ENCODE measurements around the gene SIDT2.
A peak's percentile ranks its signal among the peaks of the same experiment; 100 is the strongest.
"Not testable (repeated sequence)": the region's sequence is repeated elsewhere in the genome, so short reads cannot be mapped to it uniquely, and the experiment has no call there.

Gene SIDT2

DNA sequence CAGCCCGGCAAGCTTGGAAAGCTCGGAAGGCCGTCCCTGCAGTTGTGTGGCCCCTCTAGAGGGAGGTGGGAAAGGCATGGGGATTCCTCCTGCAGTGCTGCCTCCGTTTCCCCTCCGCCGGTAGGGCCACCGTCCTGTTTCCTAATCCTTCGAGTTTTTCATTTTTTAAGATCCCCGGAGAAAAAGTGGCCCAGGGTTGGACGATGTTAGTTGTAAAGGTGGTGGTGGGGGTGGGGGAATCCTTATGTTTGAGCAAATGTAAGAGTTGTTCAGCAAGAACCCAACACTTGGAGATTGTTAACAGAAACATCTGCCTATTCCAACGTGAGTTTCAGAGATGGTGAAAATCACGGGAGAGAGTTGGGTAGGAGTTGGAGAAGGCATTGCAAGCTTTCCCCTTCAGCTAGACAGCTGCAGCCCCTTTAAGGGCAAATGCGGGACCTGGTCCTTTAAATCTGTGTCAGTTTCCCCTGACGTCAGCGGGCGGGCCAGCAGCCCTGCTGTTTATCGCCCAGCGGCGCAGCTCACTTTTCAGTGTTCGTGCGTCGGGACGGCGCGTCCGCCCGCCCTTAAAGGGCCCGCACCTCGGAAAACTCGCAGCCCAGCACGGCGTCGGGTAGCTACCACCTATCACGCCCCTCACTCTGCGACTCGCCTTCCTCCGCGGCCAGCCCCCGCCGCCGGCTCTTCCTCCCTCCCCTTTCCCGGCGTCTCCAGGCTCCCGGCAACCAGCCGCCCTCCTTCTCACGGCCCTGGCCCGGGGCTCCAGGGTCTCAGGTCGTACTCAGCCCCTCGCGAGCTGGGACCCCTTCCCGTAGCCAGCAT is at the start of gene SIDT2:
SIDT2 (plus strand) TSS at position 534 of the 825 bp plus-strand sequence. CDS start 521 bp downstream, outside the sequence.
- peak; percentile 74 for DNase-seq

GRCh38 chr11:117130396-117130795 is 48.1 kb upstream of the SIDT2 start:
- not testable (repeated sequence) for DNase-seq

GRCh38 chr11:117130879-117131278 is 47.7 kb upstream of the SIDT2 start:
- no peak for DNase-seq

DNA sequence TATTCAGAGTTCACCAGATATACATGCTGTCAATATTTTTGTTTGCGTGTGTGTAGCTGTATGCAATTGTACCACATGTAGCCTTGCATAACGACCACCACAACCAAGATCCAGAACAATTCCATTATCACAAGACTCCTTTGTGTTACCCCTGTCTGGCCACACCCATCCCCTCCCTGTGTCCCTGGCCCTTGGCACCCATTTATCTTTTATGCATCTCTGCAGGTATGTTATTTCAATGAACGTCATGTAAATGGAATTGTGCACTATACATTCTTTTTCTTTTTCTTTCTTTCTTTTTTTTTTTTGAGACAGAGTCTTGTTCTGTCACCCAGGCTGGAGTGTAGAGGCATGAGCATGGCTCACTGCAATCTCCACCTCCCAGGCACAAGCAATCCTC is 44.1 kb upstream of the SIDT2 start:
- no peak for DNase-seq

DNA sequence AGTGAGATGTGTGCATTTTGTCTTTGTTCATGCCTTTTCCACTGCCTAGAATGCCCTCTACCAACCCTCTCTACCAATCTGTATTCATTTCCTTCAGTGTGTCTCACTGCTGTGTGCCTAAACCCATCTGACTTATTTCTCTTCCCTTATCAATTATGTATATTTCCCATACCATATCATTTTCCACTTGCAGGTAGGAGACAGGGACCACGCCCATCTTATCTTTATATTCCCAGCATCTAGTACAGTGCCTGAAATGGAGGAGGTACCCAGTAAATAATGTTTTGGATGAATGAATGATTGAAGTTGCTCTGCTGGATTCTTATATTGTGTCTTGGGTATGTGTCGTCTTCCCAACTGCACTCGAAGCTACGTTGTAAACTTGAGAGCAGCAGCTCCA is 43.6 kb upstream of the SIDT2 start:
- DNase-seq = not testable (repeated sequence)

DNA sequence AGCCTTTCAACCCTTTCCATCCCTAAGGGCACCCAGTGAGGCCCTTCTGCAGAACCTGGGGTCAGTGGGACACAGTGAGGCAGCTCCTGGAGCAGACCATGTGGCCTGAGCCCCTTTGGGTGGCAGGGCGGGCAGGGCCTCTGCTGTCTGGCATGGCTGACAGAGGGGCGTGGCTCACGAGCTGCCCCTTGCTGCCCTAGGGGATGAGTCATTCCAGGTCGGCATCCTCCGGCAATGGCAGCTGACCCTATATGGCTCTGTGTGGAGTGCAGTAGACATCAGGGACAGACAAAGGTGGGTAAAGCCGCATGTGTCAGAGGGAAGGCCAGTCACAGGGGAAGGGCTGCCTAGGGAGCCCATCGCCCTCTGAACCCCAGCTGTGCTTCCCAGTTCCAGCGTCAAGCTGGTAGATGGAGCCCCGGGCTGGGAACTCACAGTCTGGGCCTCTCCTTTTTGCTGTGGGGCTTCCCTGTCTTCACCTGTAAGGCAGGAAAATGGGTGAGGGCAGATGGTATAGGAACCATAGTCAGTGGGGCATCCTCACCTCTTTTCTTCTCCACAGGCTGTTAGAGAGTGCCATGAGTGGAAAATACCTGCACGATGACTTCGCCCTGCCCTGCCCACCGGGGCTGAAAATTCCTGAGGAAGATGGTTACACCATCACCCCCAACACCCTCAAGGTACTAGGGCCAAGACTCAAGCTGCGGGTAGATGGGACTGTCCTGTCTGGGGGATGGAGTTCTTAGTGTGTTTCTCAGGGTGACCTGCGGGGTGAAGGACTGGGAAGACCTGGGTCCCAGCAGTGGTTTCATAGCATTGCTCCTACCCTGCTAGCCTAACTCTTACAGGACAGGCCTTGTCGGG is 41.1 kb upstream of the SIDT2 start:
- DNase-seq = not testable (repeated sequence)

GRCh38 chr11:117143390-117143789 is 35.2 kb upstream of the SIDT2 start:
- DNase-seq = no peak

GRCh38 chr11:117143871-117144476 is 34.6 kb upstream of the SIDT2 start, which contains the start of gene PAFAH1B2:
TSS of gene PAFAH1B2 (plus strand) at chr11:117144287. CDS start at chr11:117152448, 8,161 bp downstream.
- peak; percentile 77 for DNase-seq

GRCh38 chr11:117144477-117145392 is 33.8 kb upstream of the SIDT2 start:
- no peak for DNase-seq

GRCh38 chr11:117145393-117145761 is 33.2 kb upstream of the SIDT2 start:
- DNase-seq = no peak

DNA sequence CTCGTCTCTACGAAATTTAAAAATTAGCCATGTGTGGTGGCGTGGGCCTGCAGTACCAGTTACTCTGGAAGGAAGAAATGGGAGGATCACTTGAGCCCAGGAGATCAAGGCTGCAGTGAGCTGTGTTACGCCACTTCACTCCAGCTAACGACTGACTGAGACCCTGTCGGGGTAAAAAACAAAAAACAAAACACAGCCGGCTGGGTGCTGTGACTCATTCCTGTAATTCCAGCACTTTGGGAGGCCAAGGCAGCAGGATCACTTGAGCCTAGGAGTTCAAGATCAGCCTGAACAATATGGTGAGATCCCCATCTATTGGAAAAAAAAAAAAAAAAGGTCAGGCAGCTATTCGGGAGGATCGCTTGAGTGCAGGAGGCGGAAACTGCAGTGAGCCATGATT is 32.0 kb upstream of the SIDT2 start:
- DNase-seq = no peak

DNA sequence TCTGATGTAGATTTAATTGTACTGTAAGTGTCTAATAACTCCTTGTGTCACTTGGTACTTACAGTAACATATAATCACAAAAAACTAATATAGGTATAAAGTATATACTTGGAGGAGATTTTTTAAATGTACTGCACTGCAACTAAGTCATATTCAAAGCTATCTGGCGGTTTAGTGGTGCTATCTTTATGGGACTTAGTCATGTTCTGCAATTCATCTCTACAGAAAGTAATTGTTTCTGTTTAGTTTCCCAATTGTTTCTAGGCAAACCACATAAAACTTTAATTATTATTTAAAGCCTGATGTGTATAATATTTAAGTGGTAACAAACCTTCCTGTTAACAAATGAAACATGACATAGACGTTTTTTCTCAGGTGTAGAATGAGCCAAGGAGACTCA is 26.5 kb upstream of the SIDT2 start:
- DNase-seq = no peak

DNA sequence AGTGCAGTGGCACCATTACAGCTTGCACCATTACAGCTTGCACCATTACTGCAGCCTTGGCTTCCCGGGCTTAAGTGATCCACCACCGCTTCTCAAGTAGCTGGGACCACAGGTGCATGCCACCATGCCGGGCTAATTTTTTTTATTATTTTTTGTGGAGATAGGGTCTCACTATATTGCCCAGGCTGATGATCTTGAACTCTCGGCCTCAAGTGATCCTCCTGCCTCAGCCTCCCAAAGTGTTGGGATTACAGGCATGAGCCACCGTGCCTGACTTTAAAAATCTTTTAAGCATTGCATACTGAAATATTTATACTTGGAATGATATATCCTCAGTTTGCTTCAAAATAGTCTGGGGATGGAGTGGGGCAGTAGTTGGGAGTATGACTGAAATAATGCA is 24.1 kb upstream of the SIDT2 start:
- DNase-seq = no peak

- DNase-seq = no peak
Observed at GRCh38 chr11:117157507-117157906, 21.0 kb upstream of the SIDT2 start.

DNA sequence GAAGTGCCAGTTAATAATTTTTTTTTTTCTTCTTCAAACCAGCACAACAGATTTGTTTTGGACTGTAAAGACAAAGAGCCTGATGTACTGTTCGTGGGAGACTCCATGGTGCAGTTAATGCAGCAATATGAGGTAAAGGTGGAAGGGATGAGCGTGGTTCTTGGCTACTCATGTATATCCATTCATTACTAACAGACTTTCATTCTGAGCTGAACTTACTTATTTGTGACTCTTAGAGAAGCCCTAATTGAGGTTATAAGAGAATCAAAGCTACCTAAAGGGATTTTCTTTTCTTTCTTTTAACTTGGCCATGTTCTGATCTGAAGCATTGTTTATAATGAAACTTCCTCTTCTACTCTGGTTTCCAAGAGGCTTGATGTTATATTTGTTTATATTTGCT is 18.7 kb upstream of the SIDT2 start:
- no peak for DNase-seq

GRCh38 chr11:117160826-117161225 is 17.7 kb upstream of the SIDT2 start:
- no peak for DNase-seq

GRCh38 chr11:117166491-117166890 is 12.1 kb upstream of the SIDT2 start:
- no peak for DNase-seq

DNA sequence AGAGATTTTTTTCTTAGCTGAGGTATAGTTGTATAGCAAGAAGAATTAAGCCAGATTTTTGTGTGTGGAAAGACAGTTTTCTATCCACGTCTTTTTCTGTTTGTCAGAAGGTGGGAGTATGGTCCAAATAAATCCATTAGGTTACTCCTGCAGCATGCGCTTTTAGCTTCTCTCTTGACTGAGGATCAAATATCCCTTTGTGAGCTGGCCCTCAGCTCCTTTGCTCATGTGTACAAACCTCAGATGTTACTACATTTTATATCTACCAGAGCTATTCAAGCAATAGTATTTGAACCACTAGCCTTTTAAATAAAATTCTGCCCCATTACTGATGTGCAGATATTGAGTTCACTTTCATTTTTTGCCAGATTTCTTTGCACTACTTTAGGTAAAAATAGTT is 8.8 kb upstream of the SIDT2 start:
- DNase-seq = no peak

DNA sequence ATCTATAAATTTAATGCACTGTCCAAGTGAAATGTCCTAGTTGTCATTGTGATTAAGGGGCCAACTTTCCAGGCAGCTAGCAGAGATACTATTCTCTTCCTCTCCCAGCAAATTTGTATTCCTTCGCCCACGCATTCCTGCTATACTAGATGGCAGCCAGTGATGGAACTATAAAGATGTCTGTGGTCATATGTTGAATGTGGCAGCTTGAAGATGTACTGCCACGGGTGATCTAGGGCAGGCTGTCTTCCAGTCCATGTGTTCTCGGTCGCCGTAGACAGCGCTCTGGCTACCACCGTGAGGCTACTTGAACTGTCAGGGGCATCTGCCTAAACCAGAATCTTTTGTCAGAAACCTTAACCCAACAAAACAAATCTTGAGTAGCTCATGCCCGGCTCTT is 8.3 kb upstream of the SIDT2 start:
- no peak for DNase-seq

GRCh38 chr11:117171007-117171403 is 7.5 kb upstream of the SIDT2 start:
- no peak for DNase-seq

DNA sequence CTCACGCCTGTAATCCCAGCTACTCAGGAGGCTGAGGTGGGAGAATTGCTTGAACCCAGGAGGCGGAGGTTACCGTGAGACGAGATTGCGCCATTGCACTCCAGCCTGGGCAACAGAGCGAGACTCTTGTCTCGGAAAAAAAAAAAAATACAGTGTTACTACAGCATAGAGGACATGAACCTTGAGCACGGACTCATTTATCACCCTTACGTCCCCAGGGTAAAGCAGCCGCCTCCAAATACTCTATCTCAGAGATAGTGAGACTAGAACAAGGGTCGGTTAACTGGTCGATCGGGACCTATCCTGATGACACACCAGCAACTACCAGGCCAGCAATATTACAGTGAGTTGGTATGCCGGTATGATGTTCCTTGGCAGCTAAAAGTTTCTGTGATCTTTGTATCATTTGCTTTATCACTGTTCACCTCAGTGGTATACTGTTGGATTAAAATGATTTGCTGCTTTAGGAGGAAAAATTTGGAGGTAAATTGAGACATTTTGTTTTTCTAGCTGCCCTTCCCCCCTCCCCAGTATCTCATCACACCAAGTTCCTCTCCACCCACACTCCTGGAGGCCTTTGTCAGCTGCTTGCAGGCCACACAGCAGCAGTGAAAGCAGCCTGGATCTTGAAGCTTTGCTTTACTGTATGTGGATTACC is 7.0 kb upstream of the SIDT2 start:
- no peak for DNase-seq
